GM12878 (cell line): ENCODE results near the gene FANCE. TPM values are rescaled to one million over a fixed set of nuclear protein-coding genes. Genes with fewer than 3 reads are reported as not detected.

Experiments
- ATAC-seq: fragments of 200-7000 bp; cut with Tn5 transposase; 3 replicates; pipeline ENCODE4 v1.9.1; 2020; ENCODE audit warnings: mild to moderate bottlenecking, moderate library complexity
- BruUV-seq: library from RNA; stranded (reverse); fragments of 400-500 nt; replicated peaks from 2 replicates; lab custom pipeline; 2021; lab: Mats Ljungman, UMichigan
- CTCF ChIA-PET: fragments of 300-600 bp; sonication (Branson Sonifier 250); formaldehyde crosslinking; extraction: SDS; loops from one replicate; lab custom pipeline; 2021; ENCODE audit warnings: inconsistent platforms; lab: Yijun Ruan, JAX
- POLR2A ChIA-PET: fragments of 350-600 bp; formaldehyde crosslinking; extraction: SDS; loops from one replicate; lab custom pipeline; 2021; ENCODE audit warnings: inconsistent platforms; lab: Charles Lee
- RAD21 ChIA-PET: fragments of 300-600 bp; sonication (Branson Sonifier 250); formaldehyde crosslinking; loops from one replicate; lab custom pipeline; 2023; ENCODE audit warnings: antibody characterized with exemption; ENCODE audit not compliant: unreplicated experiment; lab: Charles Lee
- SMC1A ChIA-PET: fragments of 300-600 bp; sonication (Branson Sonifier 250); formaldehyde crosslinking; loops from one replicate; lab custom pipeline; 2023; ENCODE audit not compliant: unreplicated experiment, uncharacterized antibody; lab: Charles Lee
- DNase-seq: peaks from one replicate; pipeline ENCODE4 v3.0.0-alpha.2; 2011; ENCODE audit warnings: low read depth, low spot score
- FAIRE-seq: peaks from 3 replicates; lab custom pipeline; 2011; peaks lifted over from hg19 to GRCh38; lab: Jason Lieb, UNC
- H2AFZ ChIP-seq: 2 replicates; pipeline ENCODE4 v1.6.0; 2011; ENCODE audit warnings: low read depth, low read length, control low read depth; ENCODE audit not compliant: control insufficient read depth
- H3K27ac ChIP-seq: 2 replicates; pipeline ENCODE4 v1.5.1; 2011; ENCODE audit warnings: control low read depth; ENCODE audit not compliant: control insufficient read depth, insufficient read depth
- H3K27me3 ChIP-seq, 2 experiments: replicated peaks in 1 of 2; 2 replicates each; pipeline versions ENCODE4 v1.6.0 to v1.6.1; 2011; ENCODE audit warnings: low read length in 1 of 2; ENCODE audit not compliant: control insufficient read depth in 2 of 2, insufficient read depth in 2 of 2
- H3K36me3 ChIP-seq, 2 experiments: 2 replicates each; pipeline ENCODE4 v1.5.1; 2011; ENCODE audit warnings: low read length in 1 of 2; ENCODE audit not compliant: control insufficient read depth in 2 of 2, insufficient read depth in 2 of 2
- H3K4me1 ChIP-seq: 2 replicates; pipeline ENCODE4 v1.6.1; 2011; ENCODE audit warnings: mild to moderate bottlenecking, low read length, moderate library complexity, mixed read lengths; ENCODE audit not compliant: control insufficient read depth, insufficient read depth
- H3K4me2 ChIP-seq: 2 replicates; pipeline ENCODE4 v1.6.0; 2011; ENCODE audit warnings: control low read depth; ENCODE audit not compliant: control insufficient read depth, insufficient read depth
- H3K4me3 ChIP-seq: fragments of 200-600 bp; sonication (generic); 2 replicates; pipeline ENCODE4 v1.5.1; 2016
- H3K79me2 ChIP-seq: 2 replicates; pipeline ENCODE4 v1.6.0; 2011; ENCODE audit warnings: low read length; ENCODE audit not compliant: control insufficient read depth, insufficient read depth
- H3K9ac ChIP-seq: 2 replicates; pipeline ENCODE4 v1.8.0; 2011; ENCODE audit warnings: low read length, control low read depth, mixed read lengths; ENCODE audit not compliant: control insufficient read depth, insufficient read depth
- H3K9me3 ChIP-seq: replicated peaks from 3 replicates; pipeline ENCODE4 v1.5.1; 2011; ENCODE audit warnings: mild to moderate bottlenecking, low read length; ENCODE audit not compliant: control insufficient read depth, insufficient read depth
- H4K20me1 ChIP-seq: 2 replicates; pipeline ENCODE4 v1.6.0; 2011; ENCODE audit not compliant: control insufficient read depth, insufficient read depth
- ASH2L ChIP-seq: fragments of 300-600, 200-600 bp; sonication (generic); IDR thresholded peaks from 2 replicates; pipeline ENCODE4 v1.6.1; 2017; ENCODE audit warnings: low read depth, mild to moderate bottlenecking, borderline replicate concordance
- BMI1 ChIP-seq: fragments of 450-650 bp; IDR thresholded peaks from 2 replicates; pipeline ENCODE4 v1.6.1; 2016; ENCODE audit warnings: mild to moderate bottlenecking, moderate library complexity, borderline replicate concordance
- CHD2 ChIP-seq: IDR thresholded peaks from 2 replicates; pipeline ENCODE4 v1.6.1; 2011; ENCODE audit warnings: low read depth, low read length, improper control_type of control experiment, borderline replicate concordance
- CREB1 ChIP-seq: IDR thresholded peaks from 2 replicates; pipeline ENCODE4 v1.6.1; 2012; ENCODE audit warnings: low read depth, mild to moderate bottlenecking, inconsistent platforms
- FOS ChIP-seq: IDR thresholded peaks from 3 replicates; pipeline ENCODE4 v1.6.1; 2011; ENCODE audit warnings: borderline replicate concordance; ENCODE audit not compliant: insufficient read length; ENCODE audit errors: extremely low read depth
- FOXK2 ChIP-seq: fragments of 450-650 bp; IDR thresholded peaks from 2 replicates; pipeline ENCODE4 v1.6.1; 2017; ENCODE audit warnings: mild to moderate bottlenecking, moderate library complexity
- HDAC6 ChIP-seq: fragments of 200-600 bp; sonication (generic); IDR thresholded peaks from one replicate; pipeline ENCODE4 v1.8.0; 2017; ENCODE audit warnings: antibody characterized with exemption; ENCODE audit not compliant: unreplicated experiment
- IRF4 ChIP-seq: IDR thresholded peaks from 2 replicates; pipeline ENCODE4 v1.6.1; 2011; ENCODE audit warnings: low read depth, low read length
- JUNB ChIP-seq: IDR thresholded peaks from 2 replicates; pipeline ENCODE4 v1.6.1; 2016; ENCODE audit warnings: antibody characterized with exemption, mild to moderate bottlenecking
- MXI1 ChIP-seq: fragments of 150-350 bp; IDR thresholded peaks from 2 replicates; pipeline ENCODE4 v1.6.1; 2011; ENCODE audit warnings: low read depth, mild to moderate bottlenecking, inconsistent platforms, low read length, improper control_type of control experiment
- MYB ChIP-seq: fragments of 150-350 bp; IDR thresholded peaks from 2 replicates; pipeline ENCODE4 v1.6.1; 2014; ENCODE audit warnings: mild to moderate bottlenecking, low read depth, low read length, borderline replicate concordance
- POLR2AphosphoS2 ChIP-seq: IDR thresholded peaks from 2 replicates; pipeline ENCODE4 v1.6.1; 2011; ENCODE audit warnings: low read depth, mild to moderate bottlenecking, low read length, improper control_type of control experiment, moderate library complexity
- RAD51 ChIP-seq: fragments of 450-650 bp; IDR thresholded peaks from 2 replicates; pipeline ENCODE4 v1.6.1; 2016; ENCODE audit warnings: moderate library complexity, mild to moderate bottlenecking, inconsistent platforms
- RFX5 ChIP-seq: IDR thresholded peaks from 2 replicates; pipeline ENCODE4 v1.6.1; 2011; ENCODE audit warnings: low read depth, low read length, improper control_type of control experiment
- SREBF1 ChIP-seq: IDR thresholded peaks from 2 replicates; pipeline ENCODE4 v1.6.1; 2012; ENCODE audit warnings: mild to moderate bottlenecking, low read length
- STAT1 ChIP-seq: fragments of 450-650 bp; conservative IDR thresholded peaks from 2 replicates; pipeline ENCODE4 v1.6.1; 2014; ENCODE audit warnings: antibody characterized with exemption, mild to moderate bottlenecking
- TARDBP ChIP-seq: IDR thresholded peaks from 2 replicates; pipeline ENCODE4 v1.6.1; 2016; ENCODE audit warnings: borderline replicate concordance
- YBX1 ChIP-seq: fragments of 450-650 bp; IDR thresholded peaks from 2 replicates; pipeline ENCODE4 v1.6.1; 2016; ENCODE audit warnings: antibody characterized with exemption
- ZNF207 ChIP-seq: fragments of 450-650 bp; IDR thresholded peaks from 2 replicates; pipeline ENCODE4 v1.6.1; 2014; ENCODE audit warnings: antibody characterized with exemption, mild to moderate bottlenecking, borderline replicate concordance
- ZZZ3 ChIP-seq: IDR thresholded peaks from 2 replicates; pipeline ENCODE4 v1.6.1; 2011; ENCODE audit warnings: low read depth; ENCODE audit not compliant: control insufficient read depth, insufficient read length
- WGBS: methylation state at CpG from one replicate; pipeline ENCODE4 v1.1.6; 2016; ENCODE audit warnings: low lambda C conversion rate; ENCODE audit not compliant: insufficient replicate concordance, insufficient coverage; ENCODE audit errors: missing lambda C conversion rate; 5-methylcytosine and 5-hydroxymethylcytosine counted together
- in situ Hi-C: fragments of 300-500 bp; cut with MboI; formaldehyde crosslinking; loops from 9 replicates; pipeline ENCODE4 v1.14.3; 2018; ENCODE audit warnings: mixed read lengths
- intact Hi-C: fragments of 100-400 bp; cut with micrococcal nuclease; formaldehyde crosslinking; loops from one replicate; pipeline ENCODE4 v1.14.2; 2022; ENCODE audit not compliant: unreplicated experiment
- polyA plus RNA-seq, 11 experiments: library from polyadenylated mRNA; depleted of rRNA in 4 of 11; unstranded in 6 of 11; stranded (reverse) in 5 of 11; fragments of >200 nt; fragmentation: Nextera tagmentation in 4 of 11; fragmentation: Illumina TruSeq in 1 of 11; extraction: Ambion mirVana in 4 of 11; extraction: Trizol in 1 of 11; gene quantifications; 1 replicate in 1 of 11; 2 replicates in 10 of 11; pipeline versions ENCODE4 v1.2.1 to v1.2.3, GENCODE V29; 2011 to 2016; ENCODE audit warnings: inconsistent platforms in 2 of 11, missing spikeins in 2 of 11, low read depth in 1 of 11
- total RNA-seq, 4 experiments: library from RNA; depleted of rRNA in 3 of 4; stranded (reverse); fragments of >200 nt in 3 of 4; fragmentation: Illumina TruSeq in 1 of 4; extraction: Trizol in 1 of 4; gene quantifications; 2 replicates each; pipeline versions ENCODE4 v1.2.1 to v1.2.3, GENCODE V29; 2013 to 2021
- TF ChIP-seq, protein P1 (sequence below): fragments of 450-650 bp; IDR thresholded peaks from 2 replicates; pipeline ENCODE4 v1.6.1; 2016; ENCODE audit warnings: mild to moderate bottlenecking

The FANCE gene
- total and polyA plus RNA-seq, 10 of the 15 experiments (the other 5 are each of a cell fraction or from before 2014, with no cell fraction given), result 3.0 to 13.3 (median 8.1) TPM

DNA sequence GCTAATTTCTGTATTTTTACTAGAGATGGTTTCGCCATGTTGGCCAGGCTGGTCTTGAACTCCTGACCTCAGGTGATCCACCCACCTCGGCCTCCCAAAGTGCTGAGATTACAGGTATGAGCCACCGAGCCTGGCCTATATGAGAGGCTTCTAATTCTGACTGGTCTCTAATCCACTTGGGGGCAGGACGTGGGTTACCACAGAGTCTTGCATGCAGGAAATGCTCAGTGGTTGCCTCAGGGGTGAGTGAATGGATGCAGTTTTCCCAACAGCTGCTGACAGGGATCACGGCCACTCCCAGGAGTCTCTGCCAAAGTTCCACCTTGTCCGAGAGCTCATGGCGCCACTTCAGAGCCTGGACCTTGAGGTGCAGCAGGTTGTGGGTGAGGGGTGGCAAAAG is 6.4 kb upstream of the FANCE start:
- H3K27ac ChIP-seq, result no peak overlapping the region
- no peak overlapping the region for H3K4me3 ChIP-seq
- no peaks in the 10 kb centered on the region for H3K27me3 ChIP-seq
- no peak overlapping the region for H3K9ac ChIP-seq
- H3K36me3 ChIP-seq, result no peaks in the 10 kb centered on the region
- H2AFZ ChIP-seq, result no peak overlapping the region
- in situ Hi-C loops (no loop called here), intact Hi-C loops (no loop called here)
- 44% methylated on average over 7 of the region's 7 CpGs for WGBS
- H3K9me3 ChIP-seq, result no peaks in the 10 kb centered on the region
- BruUV-seq, result no TSS peak
- ATAC-seq (no peak), FAIRE-seq (no peak), DNase-seq (no peak)
- H3K79me2 ChIP-seq, result no peaks in the 10 kb centered on the region
- no peaks in the 10 kb centered on the region for H4K20me1 ChIP-seq
- RAD21 ChIA-PET, result no interaction called here
- no peak for TF ChIP-seq CREB1
- no peak for TF ChIP-seq RAD51
- TF ChIP-seq ZZZ3, result no peak
- TF ChIP-seq CHD2, result no peak
- no peak overlapping the region for H3K4me2 ChIP-seq
- SMC1A ChIA-PET, result no interaction called here
- H3K4me1 ChIP-seq, result no peaks in the 10 kb centered on the region
- POLR2A ChIA-PET, result no interaction called here
- CTCF ChIA-PET, result interaction anchor here (1.0 kb wide), 1 partner anchor 120 kb away, joined by 3 read pairs; no protein-coding TSS in a partner anchor

DNA sequence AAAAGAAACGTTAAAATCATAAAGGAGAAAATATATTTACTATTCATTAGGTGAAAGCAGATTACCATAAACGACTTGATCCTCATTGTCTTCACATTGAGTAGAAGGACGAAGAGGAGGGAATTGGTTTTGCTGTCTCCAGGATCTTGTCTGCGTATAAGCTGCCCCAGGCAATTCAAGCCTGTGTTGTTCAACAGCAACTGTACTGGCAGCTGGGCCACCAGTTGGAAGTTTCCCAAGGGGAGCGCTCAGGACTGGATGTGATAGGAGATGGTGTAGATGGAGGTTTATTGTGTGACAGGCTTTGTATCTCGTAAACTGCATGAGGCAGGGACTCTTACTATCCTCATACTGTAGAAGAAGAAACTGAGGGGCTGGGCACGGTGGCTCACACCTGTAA is 3.9 kb upstream of the FANCE start:
- Histone ChIP-seq H4K20me1 (no peaks in the 10 kb centered on the region), H3K27ac (no peak overlapping the region), H3K4me1 (peaks cover 5% of the 10 kb centered on the region), H3K4me2 (no peak overlapping the region), H3K79me2 (peaks cover 4% of the 10 kb centered on the region), H2AFZ (no peak overlapping the region), H3K9me3 (no peaks in the 10 kb centered on the region), H3K4me3 (no peak overlapping the region), H3K36me3 (no peaks in the 10 kb centered on the region), H3K9ac (no peak overlapping the region), H3K27me3 (0 out of 4 replicates have a peak, but pooled peaks cover 0 to 3% of the 10 kb centered on the region in 2 experiments)
- DNase-seq, result no peak
- CTCF ChIA-PET, result interaction anchor here (1.0 to 6.5 kb wide), 11 partner anchors 14 to 154 kb away, joined by 3 to 177 read pairs (median 7); partner anchors contain the start of genes DEF6 and PPARD
- ATAC-seq, result no peak
- BruUV-seq, result no TSS peak
- RAD21 ChIA-PET, result interaction anchor here (0.8 to 8.7 kb wide), 7 partner anchors 18 to 151 kb away, joined by 3 to 125 read pairs (median 4); partner anchors contain the start of genes DEF6 and PPARD
- POLR2A ChIA-PET, result interaction anchor here (0.6 to 1.0 kb wide), 2 partner anchors 151 to 455 kb away, joined by 3 to 5 read pairs; partner anchors contain the start of gene DEF6
- 64% methylated on average over 7 of the region's 7 CpGs for WGBS
- FAIRE-seq, result no peak
- intact Hi-C loops, result no loop called here
- in situ Hi-C loops, result no loop called here
- SMC1A ChIA-PET, result interaction anchor here (0.7 to 6.8 kb wide), 6 partner anchors 9 to 150 kb away, joined by 3 to 116 read pairs (median 14); partner anchors contain the start of genes DEF6 and PPARD
- TF ChIP-seq RFX5 (no peak), ZNF207 (no peak), HDAC6 (no peak), ASH2L (no peak), YBX1 (no peak), TARDBP (no peak), STAT1 (no peak), IRF4 (no peak), POLR2AphosphoS2 (no peak), FOXK2 (no peak), BMI1 (no peak), MYB (no peak), JUNB (no peak), FOS (no peak), SREBF1 (no peak), MXI1 (no peak)
- TF ChIP-seq, protein P1, sequence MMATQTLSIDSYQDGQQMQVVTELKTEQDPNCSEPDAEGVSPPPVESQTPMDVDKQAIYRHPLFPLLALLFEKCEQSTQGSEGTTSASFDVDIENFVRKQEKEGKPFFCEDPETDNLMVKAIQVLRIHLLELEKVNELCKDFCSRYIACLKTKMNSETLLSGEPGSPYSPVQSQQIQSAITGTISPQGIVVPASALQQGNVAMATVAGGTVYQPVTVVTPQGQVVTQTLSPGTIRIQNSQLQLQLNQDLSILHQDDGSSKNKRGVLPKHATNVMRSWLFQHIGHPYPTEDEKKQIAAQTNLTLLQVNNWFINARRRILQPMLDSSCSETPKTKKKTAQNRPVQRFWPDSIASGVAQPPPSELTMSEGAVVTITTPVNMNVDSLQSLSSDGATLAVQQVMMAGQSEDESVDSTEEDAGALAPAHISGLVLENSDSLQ, result no peak
